GOT3 (cell line): Measurements from ENCODE around the gene SPCS3.
"Not testable (repeated sequence)": the region's sequence is repeated elsewhere in the genome, so short reads cannot be mapped to it uniquely, and the experiment has no call there.

Source experiments
- DNase-seq: peaks from one replicate; lab custom pipeline; 2025; ENCODE audit warnings: mixed read lengths; lab: John Stamatoyannopoulos, UW

SPCS3 gene

DNA sequence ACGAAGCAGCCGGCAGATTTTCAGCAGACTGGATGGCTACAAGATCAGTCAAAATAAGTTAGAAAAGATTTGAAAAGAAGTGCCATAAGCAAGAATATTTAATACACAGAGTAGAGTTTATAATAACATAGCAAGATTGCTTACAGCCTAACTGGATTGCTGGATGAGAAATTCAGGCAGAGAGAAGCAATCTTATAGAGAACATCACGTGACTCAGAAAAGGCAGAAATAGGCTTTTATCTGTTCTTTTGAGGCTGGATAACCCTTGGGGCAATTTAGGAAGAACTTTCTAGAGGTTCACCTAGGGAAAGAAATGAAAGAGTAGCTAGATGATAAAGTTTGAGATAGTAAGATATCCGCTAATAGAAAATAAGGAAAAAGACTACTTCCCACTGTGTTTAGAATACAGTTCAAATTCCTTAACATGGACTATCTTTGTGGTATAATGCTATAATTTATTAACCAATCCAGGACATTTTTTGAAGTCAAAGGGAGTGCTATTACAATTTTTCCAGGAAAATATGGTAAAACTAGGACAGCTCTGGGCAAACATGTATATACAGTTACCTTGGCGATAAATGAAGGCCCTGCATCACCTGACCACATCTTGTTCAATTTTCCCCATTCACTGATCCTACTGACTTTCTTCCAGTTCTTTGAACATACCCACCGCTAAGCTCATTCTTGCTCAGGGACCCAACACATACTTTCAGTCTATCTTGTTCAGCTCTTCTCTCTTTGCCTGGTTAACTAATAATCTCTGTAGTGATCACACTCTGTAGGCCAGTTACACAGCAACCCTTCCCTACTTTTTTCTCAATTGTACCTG lies 12.7 kb upstream of the SPCS3 start:
- DNase-seq, result no peak

DNA sequence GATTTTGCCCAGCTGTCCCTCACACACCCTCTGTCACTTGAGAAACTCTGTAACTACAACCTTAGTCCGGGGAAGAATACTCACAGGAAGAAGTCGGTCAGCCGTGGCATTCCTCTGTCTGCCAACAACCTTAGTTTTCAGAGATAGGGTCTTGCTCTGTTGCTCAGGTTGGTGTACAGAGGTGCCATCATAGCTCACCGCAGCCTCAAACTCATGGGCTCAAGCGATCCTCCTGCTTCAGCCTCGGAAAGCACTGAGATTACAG lies 12.2 kb upstream of the SPCS3 start:
- no peak for DNase-seq

DNA sequence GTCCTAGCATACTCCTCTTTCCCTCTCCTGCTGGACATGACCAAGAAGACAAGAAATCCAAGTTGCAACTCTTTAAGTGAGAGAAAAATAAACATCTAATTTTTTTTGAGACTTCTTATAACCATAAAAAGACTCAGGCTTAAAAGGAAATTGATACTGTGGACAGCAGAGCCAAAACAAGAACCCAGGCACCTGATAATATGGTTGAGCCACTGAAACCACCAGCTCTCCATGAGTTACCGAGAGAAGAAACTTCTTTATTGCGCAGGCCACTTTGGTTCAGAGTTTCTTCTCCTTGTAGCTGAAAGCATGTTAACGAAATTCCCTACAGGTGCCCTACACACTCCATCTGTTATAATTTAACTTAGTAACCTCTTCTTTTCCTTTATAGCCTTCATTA lies 11.3 kb upstream of the SPCS3 start:
- no peak for DNase-seq

DNA sequence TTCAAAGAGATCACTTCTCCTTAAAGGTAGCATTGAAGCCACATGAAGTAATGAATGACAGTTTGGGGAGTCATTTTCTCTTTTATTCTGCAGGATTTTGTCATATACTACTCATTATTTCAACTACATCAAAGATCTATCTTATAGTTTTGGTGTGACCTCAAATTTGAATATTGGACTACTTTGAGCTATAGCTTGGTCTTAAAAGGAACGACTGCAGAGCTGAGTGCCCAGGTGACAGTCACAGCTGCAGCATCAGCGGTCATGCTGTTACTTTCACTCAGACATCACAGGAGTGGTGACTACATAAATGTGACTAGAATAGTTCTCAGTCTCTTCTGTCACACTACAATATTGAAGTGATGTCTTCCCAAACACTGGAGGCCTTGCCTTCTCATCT lies 10.7 kb upstream of the SPCS3 start:
- DNase-seq, result no peak

DNA sequence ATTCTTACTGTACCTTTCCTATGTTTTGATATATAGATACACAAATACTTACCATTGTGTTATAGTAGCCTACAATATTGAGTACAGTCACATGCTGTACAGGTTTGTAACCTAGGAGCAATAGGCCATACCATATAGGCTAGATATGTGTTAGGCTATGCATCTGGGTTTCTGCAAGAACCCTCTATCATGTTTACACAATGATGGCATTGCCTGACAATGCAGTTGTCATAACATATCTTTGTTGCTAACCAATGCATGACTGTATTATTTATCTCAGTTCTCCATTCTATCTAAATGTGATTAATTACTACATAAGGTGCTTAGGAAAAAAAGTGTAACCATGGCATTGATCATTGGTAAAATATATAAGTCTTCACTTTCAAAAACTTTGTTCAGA lies 10.0 kb upstream of the SPCS3 start:
- DNase-seq, result no peak

DNA sequence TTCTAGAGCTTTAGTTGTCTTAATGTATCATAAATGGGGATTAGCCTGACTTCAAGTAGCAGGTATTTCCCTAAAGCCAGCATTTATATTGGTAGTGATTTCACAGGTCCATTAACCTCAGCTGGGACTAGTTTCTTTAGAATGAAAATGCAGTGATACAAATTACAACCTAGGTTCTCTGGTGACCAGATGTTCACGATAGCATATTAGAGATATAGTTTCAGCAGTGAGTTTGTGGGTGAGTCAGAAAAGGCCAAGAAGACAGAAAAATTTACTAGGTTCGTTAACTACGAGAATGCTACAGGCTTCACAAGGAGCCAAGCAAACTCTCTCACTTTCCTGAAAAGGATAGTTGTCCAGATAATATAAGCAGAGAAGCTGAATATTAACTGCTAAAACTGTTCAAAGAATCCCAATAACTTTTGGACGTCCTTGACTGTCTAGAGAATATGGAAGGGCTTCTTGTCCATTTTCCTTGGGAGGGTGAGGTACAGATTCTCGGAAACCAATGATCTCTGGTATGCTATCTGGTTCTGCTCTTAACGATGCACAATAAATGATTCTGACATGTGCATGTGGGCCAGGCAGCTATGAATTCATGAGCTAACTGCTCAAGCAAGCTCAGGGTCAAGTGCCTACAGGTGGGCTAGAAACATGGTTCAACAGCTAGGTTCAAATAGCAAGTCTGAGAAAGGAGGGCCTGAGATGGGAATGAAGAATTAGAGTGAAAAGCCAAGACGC lies 6.0 kb upstream of the SPCS3 start:
- DNase-seq, result no peak

DNA sequence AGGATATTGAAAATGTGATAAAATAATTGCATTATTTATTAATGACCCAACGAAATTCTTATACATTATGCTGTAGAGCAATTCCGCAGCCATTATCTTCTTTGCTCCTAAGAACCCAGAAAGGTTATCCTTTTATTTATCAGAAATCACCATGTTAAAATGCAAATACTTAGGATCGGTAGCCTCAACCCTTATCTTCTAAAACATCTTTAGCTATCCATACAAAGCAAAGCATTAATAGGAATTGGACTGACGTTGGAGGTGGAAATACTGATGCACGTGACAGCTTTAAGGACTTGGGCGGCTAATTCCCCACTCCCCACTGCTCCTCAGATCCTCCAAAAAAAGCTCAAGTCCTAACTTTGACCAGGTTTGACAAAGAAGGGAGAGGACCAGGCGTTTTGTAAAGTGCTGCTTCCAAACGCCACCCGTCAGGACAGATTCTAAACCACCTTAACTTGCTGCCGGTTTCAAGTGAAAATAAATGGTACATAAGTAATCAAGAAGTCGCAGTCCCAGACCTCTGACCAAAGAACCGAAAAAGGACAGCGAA lies 539 bp upstream of the SPCS3 start:
- no peak for DNase-seq

DNA sequence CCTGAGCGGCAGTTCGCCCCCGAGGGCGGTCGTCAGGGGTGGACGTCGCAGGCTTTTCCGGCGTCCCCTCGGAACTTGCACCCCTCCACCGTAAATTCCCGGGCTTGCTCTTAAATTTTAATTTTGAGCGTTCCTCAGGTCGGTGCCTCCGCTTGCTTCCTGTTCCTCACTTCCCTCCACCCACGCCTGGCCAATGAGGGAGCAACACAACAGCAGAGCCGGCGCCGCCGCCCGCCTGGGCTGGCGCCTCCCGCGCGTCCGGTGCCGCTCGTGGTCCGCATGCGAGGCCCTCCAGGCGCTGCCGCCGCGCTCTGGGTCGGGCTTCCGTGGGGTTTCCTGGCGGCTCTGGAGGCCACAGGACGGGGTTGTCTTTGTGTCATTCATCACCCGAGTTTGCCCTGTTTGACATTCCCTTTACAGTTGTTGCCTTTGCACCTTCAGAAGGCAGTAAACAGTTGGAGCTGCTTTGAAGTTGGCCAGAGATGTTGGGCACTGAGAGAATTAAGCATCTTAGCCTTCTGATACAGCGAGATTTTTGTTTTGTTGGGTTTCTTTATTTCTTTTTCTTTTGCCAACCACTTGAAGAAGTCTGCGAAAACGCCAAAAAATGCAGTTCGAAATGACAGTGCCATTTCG lies 692 bp downstream of the SPCS3 start:
- peak; percentile 7 for DNase-seq

DNA sequence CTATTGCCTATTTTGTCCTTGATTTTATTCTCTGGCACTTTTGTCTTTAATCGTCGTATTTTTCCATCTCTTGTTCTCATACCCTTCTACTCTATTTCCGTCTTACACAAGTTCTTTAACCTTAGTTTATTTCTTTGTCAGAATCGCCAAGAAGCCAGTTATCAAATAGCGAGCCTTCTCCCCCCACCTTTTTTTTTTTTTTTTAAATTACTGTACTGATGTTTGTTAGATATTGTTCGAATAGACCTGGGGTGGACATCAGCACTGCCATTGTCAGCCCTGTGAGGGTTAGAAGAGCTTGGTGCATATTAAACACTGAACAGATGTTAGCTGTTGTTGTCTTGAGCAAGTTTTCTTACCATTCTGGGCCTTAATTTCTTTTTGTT lies 1.2 kb downstream of the SPCS3 start:
- DNase-seq, result no peak

DNA sequence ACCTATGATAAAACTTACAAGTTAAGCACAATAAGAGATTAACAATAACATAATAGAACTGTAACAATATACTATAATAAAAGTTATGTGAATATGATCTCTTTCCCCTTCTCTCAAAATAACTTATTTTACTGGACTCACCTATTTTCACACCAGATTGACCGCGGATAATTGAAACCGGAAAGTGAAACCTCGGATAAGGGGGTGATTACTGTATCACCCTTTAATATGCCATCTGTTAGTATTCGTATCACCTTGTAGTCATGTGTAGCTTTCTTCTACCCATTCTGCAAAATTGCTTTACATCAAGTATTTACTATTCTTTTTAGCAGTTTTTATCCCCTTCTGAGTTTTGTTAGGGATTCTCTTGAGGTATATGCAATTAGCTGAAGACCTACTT lies 1.8 kb downstream of the SPCS3 start:
- DNase-seq, result no peak

DNA sequence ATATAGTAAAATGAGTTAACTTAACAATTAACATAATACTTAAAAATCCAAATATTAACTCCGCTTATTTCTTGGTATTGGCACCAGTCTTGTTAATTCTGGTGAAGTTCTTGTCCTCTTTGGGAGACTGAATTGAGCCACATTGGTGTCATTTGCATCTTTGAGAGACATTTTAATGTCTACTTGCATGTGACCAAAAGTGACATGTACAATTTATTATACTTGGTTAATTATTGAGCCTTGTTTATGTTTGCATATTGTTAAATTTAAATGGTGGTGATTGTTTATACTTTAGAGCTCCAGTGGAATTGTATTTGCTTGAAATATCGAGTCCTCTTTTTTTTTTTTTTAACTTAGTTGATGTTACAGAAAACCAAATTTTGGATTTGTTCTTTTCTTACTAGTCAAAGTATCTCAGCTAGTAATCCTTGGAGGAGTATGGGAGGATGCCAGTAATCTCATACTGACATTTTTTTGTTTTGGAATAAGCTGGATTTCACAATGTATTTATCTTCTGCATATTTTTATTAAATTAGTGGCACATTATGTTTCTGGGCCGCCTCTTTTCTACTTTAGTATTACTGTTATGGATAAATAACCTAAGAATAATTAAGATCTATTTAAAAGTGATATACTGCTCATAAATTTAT lies 3.9 kb downstream of the SPCS3 start:
- no peak for DNase-seq

DNA sequence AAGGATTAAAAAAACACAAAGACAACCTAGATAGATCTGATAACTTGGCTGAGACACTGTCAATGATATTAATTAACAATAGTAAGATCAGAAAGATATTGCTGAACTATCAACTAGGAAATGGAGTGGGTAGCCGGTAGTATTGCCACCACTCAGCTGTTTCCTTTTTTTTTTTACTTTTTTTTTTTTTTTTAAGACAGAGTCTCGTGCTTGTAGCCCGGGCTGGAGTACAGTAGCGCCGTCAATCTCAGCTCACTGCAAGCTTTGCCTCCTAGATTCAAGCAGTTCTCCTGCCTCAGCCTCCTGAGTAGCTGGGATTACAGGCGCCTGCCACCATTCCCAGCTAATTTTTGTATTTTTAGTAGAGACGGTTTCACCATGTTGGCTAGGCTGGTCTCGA lies 5.1 kb downstream of the SPCS3 start:
- DNase-seq, result not testable (repeated sequence)

DNA sequence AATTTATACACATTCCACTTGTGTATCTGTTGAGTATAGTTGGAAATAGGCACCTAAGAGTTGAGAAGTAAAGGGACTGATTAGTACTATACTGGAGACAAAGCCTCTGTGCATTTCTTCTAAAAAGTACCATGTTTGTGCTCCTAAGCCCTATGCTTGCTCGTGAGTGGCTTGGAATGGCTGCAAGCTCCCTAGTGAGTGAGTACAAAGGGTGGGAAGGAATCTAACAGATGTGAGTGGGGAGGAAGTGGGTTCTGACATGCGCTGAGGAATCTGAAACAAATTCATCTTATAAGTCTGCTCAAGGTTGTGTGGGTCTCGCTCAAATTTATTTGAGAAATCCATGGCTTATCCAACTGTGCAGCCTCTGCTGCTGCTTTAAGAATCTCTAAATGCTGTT lies 13.3 kb downstream of the SPCS3 start:
- no peak for DNase-seq

DNA sequence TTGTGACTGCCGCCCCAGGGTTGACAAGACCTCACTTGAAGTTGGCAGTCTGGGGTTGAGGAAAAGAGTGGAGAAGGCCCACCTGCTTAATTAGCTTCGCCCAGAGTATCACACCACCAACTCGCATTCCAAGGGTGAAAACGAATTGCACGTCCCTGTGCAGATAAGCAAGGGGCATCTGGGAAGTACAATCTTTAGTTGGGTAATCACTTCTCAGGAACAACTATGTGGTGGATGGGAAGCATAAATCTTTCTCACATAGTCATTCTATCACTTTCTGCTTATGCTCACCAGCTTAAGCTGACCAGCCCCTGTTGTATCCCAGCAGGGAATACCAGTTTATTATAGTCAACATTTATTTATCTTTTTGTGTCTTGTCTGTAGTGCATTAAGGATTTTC lies 14.3 kb downstream of the SPCS3 start:
- no peak for DNase-seq

DNA sequence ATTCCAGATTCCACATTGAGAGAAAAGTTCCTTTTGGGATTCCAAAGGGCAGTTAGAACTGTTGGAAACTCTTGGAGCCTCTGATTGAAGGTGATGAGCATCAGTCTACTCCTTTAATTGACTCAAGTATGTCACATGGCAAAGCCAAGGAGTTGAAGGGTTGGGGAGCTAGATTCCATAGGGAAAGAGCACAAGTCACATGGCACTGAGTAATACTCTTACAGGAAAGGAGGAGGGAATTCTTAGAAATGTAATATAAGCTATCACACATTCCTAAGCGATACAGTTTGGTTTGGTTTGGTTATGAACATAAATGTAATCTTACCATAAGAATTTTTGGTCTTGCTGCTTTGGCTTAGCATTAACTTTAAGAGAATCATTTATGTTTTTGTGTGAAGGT lies 15.7 kb downstream of the SPCS3 start:
- DNase-seq, result no peak

DNA sequence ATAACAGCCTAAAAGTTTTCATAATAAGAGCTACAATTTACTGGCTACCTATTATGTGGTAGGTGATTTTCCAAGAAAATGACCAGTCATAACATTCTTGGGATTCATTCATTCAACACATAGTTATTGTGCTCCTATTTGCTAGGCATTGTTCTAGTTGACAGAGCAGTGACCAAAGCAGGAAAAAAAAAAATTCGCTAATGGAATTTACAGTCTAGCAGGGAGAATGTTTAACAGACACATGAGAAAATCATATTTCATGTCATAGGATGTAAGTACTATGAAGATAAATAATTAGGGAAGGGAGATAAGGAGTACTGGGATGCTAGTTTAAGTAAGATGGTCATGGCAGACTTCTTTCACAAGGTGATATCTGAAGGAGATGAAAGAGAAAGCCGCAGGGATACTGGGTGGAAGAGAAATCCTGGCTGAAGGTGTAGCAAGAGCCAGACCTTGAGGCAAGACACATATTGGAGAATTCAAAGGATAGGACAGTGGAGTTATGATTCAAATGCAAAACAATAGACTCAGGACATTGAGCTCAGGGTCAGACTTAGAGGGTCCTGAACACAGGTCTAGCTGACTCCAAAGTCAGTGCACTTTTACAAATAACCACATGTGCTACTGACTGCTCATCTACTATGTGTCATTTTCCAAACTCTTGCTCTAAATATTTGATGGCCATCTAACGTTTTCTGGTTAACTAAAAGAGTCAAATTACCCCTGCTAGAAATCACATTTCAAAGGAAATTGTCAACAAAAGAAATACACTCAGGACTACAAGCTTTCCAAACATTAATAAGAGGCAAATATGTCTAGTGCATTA lies 20.4 kb downstream of the SPCS3 start:
- DNase-seq, result no peak

DNA sequence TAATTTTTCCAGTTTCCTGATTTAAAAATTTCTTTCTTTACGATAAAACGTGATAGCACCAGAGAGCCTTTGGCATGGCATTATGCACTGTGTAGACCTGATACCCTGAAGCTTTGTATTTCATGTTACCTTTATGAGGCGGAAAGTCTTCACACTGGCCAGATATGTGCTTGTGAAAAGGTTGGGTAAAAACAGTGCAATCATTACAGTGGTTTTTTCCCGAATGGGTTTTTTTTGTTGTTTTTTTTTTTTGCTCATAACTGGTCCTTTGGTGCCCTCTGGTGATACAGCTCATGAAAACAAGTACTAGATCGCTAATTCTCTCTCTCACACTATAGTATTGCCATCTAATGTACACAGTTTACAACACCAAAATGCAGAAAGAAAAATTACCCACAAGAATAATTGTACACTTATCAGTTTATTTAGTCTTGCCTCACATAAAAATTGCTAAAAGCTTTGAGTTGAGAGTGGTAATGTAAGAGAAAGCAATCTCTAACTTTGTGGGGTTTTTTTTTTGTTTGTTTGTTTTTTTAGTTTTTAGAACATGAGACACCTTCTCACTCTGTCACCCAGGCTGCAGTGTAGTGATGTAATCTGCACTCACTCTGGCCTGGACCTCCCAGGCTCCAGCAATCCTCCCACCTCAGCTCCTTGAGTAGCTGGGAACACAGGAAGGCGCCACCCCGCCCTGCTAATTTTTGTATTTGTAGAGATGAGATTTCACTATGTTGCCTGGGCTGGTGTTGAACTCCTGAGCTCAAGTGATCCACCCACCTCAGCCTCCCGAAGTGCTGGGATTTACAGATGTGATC lies 21.3 kb downstream of the SPCS3 start:
- no peak for DNase-seq

DNA sequence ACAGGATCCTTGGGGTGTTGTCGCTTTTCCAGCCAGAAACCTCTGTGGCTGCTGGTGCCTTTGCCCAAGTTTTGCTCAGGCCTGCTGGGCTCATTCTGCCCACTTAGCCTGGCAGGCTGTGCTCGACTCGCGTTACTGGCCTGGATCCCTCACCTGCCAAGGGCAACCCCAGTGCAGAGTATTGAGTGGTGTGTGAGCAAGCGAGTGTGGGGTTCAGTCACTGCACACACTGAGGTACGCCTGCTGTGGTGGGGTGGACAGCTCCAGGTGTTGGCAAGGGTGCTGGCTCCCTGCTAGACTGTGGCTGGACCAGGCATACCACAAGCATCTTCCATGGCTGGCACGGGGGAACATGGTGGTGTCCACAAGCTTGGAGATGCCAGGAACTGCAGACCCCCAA lies 22.6 kb downstream of the SPCS3 start:
- DNase-seq, result no peak

DNA sequence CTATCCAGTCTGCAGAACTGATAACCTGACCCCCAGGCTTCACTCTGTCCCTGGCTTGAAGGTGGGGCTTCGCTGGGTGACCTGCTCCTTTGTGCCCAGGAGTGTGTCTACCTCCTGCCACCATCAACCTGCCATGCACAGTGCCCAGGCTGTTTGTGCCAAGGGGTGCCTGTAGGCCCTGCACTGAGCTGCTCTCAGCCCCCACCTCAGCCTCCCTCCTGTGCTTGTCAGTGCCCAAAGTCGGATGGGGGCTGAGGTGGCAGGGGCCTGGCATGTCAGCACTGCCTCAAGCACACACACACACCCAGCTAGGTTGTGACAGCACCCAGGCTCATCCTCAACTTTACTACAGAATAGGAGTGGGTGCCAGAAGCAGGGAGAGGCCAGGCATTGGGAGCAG lies 23.5 kb downstream of the SPCS3 start:
- no peak for DNase-seq

DNA sequence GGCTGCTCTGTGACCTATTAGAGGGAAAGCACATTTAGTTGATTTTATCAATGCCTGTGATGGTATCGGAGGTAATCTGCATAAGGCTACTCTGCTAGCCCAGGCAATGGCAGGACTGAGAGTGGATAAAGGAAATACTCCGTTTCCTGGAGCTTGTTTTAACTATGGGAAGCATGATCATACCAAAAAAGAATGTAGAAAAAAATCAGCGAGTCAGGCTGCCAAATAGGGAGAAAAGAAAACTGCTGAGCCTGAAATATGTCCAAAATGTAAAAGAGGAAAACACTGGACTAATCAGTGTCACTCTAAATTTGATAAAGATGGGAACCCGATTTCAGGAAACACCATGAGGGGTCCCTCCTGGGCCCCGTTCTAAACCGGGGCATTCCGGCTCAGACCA lies 25.6 kb downstream of the SPCS3 start:
- not testable (repeated sequence) for DNase-seq

DNA sequence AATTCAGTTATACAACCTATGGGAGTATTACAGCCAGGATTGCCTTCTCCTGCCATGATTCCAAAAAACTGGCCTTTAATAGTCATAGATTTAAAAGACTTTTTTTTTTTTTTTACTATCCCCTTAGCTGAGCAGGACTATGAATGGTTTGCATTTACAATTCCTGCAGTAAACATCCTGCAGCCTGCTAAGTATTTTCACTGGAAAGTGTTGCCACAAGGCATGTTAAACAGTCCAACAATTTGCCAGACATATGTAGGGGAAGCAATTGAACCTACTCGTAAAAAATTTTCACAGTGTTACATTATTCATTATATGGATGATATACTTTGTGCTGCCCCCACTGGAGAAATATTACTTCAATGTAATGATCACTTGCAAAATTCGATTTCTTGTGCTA lies 27.1 kb downstream of the SPCS3 start:
- DNase-seq, result not testable (repeated sequence)
